Spleen (tissue), 11 donors: ENCODE results near the gene OR52J3. TPM values are rescaled to one million over a fixed set of nuclear protein-coding genes. Genes with fewer than 3 reads are reported as not detected.

Source experiments
- DNase-seq: peaks from one replicate; pipeline ENCODE4 v3.0.0-alpha.2; 2020
- H3K27ac ChIP-seq, 8 donors: fragments of 200-600 bp; sonication (generic) in 7 of 8; 1 replicate in 4 of 8; 2 replicates in 4 of 8; pipeline versions ENCODE4 v1.5.0 to v1.8.0; 2016 to 2021; ENCODE audit warnings: inconsistent platforms in 4 of 8, mild to moderate bottlenecking in 4 of 8, moderate library complexity in 1 of 8
- H3K27me3 ChIP-seq, 7 donors: fragments of 200-600 bp; sonication (generic) in 6 of 7; replicated peaks in 1 of 7; 1 replicate in 4 of 7; 2 replicates in 3 of 7; pipeline versions ENCODE4 v1.5.0 to v1.8.0; 2016 to 2021; ENCODE audit warnings: inconsistent platforms in 3 of 7, mild to moderate bottlenecking in 1 of 7
- H3K36me3 ChIP-seq, 6 donors: fragments of 200-600 bp; sonication (generic) in 5 of 6; 1 replicate in 4 of 6; 2 replicates in 2 of 6; pipeline versions ENCODE4 v1.5.0 to v1.8.0; 2016 to 2021; ENCODE audit warnings: inconsistent platforms in 2 of 6
- H3K4me1 ChIP-seq, 6 donors: fragments of 200-600 bp; sonication (generic) in 5 of 6; 1 replicate in 3 of 6; 2 replicates in 3 of 6; pipeline versions ENCODE4 v1.5.0 to v1.8.0; 2016 to 2021; ENCODE audit warnings: inconsistent platforms in 3 of 6
- H3K4me3 ChIP-seq, 8 donors: fragments of 200-600 bp; sonication (generic) in 7 of 8; 1 replicate in 4 of 8; 2 replicates in 4 of 8; pipeline versions ENCODE4 v1.5.0 to v1.8.0; 2016 to 2021; ENCODE audit warnings: inconsistent platforms in 4 of 8, mild to moderate bottlenecking in 4 of 8, moderate library complexity in 2 of 8
- H3K9me3 ChIP-seq, 8 donors: fragments of 200-600 bp; sonication (generic) in 7 of 8; 1 replicate in 4 of 8; 2 replicates in 4 of 8; pipeline versions ENCODE4 v1.5.0 to v1.8.0; 2016 to 2021; ENCODE audit warnings: inconsistent platforms in 4 of 8
- CTCF ChIP-seq, 11 experiments: fragments of 200-600 bp in 7 of 11; fragments of 450-650 bp in 4 of 11; sonication (generic) in 4 of 11; IDR thresholded peaks in 8 of 11; conservative IDR thresholded peaks in 3 of 11; 1 replicate in 7 of 11; 2 replicates in 4 of 11; pipeline versions ENCODE4 v1.4.0 to v1.8.0; 2016 to 2021; ENCODE audit warnings: antibody characterized with exemption in 11 of 11, inconsistent platforms in 4 of 11, mild to moderate bottlenecking in 1 of 11
- POLR2A ChIP-seq, 3 donors: fragments of 450-650 bp; IDR thresholded peaks; one replicate each; pipeline ENCODE4 v1.5.1; 2017; ENCODE audit warnings: antibody characterized with exemption in 3 of 3, mild to moderate bottlenecking in 1 of 3
- POLR2AphosphoS5 ChIP-seq, 3 donors: sonication (generic); formaldehyde crosslinking; IDR thresholded peaks; one replicate each; pipeline ENCODE4 v1.5.1; 2017; ENCODE audit warnings: antibody characterized with exemption in 3 of 3
- WGBS, 5 donors: extraction: QIAGEN DNeasy Blood & Tissue Kit in 3 of 5; methylation state at CpG; one replicate each; pipeline versions ENCODE4 v1.1.5 to v1.1.7; 2013 to 2018; 5-methylcytosine and 5-hydroxymethylcytosine counted together
- intact Hi-C: fragments of 100-400 bp; cut with DNase I; formaldehyde crosslinking; loops from one replicate; pipeline ENCODE4 v1.15.0; 2023; ENCODE audit warnings: low total_unique reads
- polyA plus RNA-seq, 3 donors: library from polyadenylated mRNA; stranded (reverse); fragments of 200-250 nt; gene quantifications; one replicate each; pipeline ENCODE4 v1.2.1, GENCODE V29; 2013
- total RNA-seq, 7 donors: library from RNA; depleted of rRNA in 3 of 7; stranded (reverse); fragments of >200 nt in 3 of 7; fragmentation: NEBNext Ultra II Directional in 4 of 7; extraction: Animal tissue kit (Norgen Biotek cat#: 25700) in 4 of 7; gene quantifications; one replicate each; pipeline versions ENCODE4 v1.1.0 to v1.2.1, GENCODE V29; 2016 to 2021
- donor health status: healthy with polysubstance abuse.
- donor health status: DM: no; HTN: no; CAD: no; lungs with moderate emphysema.
- donor health status: DM: no; HTN: no; CAD: no.
- donor health status: Bipolar disorder and iron deficiency.
- donor health status: healthy.
- donor health status: DM: no; HTN: no; CAD: no.
- donor health status: DM: yes; HTN: yes; CAD: no.

The OR52J3 gene
- total and polyA plus RNA-seq, 10 donors: not detected

DNA sequence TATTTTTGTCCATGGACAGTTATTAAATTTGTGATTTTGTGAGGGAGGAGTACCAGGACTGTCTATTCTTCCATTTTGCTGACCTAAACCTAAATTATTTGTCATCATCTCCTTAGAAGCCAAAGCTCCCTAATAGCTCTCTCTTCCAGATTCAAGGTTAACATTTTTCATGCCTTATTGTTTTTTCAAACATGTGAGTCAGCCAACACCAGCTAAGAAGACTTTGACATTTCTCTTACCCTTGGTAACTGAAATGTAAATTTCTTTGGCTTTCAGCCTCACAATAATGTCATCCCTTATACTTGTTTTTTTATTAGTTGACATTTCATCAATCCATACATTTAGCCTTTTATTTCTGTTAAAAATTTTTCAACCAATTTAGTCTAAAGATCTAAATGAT is 42.2 kb downstream of the OR52J3 start:
- Histone ChIP-seq H3K4me1 (no peaks in the 10 kb centered on the region), H3K4me3 (no peak overlapping the region), H3K36me3 (no peaks in the 10 kb centered on the region), H3K27ac (no peak overlapping the region), H3K27me3 (no peaks in the 10 kb centered on the region), H3K9me3 (no peaks in the 10 kb centered on the region)
- TF ChIP-seq POLR2A (IDR thresholded peaks at IDR 0.05) (no peak), POLR2AphosphoS5 (IDR thresholded peaks at IDR 0.05) (no peak), CTCF (IDR thresholded peaks at IDR 0.05 in 8 of 11, conservative IDR thresholded peaks at IDR 0.05 in 3 of 11) (no peak)
- intact Hi-C loops: no loop called here
- no peak for DNase-seq

- TF ChIP-seq POLR2A (IDR thresholded peaks at IDR 0.05) (no peak), CTCF (IDR thresholded peaks at IDR 0.05 in 8 of 11, conservative IDR thresholded peaks at IDR 0.05 in 3 of 11) (no peak), POLR2AphosphoS5 (IDR thresholded peaks at IDR 0.05) (no peak)
- Histone ChIP-seq H3K4me1 (no peaks in the 10 kb centered on the region), H3K27ac (no peak overlapping the region), H3K4me3 (no peak overlapping the region), H3K27me3 (no peaks in the 10 kb centered on the region), H3K9me3 (no peaks in the 10 kb centered on the region), H3K36me3 (no peaks in the 10 kb centered on the region)
- WGBS, 5 donors: 88 to 91% (median 89%) methylated on average over 1 of the region's 1 CpG
- no peak for DNase-seq
- intact Hi-C loops: no loop called here
These were observed 44.3 kb downstream of the OR52J3 start for GRCh38 chr11:5090668-5091067.

DNA sequence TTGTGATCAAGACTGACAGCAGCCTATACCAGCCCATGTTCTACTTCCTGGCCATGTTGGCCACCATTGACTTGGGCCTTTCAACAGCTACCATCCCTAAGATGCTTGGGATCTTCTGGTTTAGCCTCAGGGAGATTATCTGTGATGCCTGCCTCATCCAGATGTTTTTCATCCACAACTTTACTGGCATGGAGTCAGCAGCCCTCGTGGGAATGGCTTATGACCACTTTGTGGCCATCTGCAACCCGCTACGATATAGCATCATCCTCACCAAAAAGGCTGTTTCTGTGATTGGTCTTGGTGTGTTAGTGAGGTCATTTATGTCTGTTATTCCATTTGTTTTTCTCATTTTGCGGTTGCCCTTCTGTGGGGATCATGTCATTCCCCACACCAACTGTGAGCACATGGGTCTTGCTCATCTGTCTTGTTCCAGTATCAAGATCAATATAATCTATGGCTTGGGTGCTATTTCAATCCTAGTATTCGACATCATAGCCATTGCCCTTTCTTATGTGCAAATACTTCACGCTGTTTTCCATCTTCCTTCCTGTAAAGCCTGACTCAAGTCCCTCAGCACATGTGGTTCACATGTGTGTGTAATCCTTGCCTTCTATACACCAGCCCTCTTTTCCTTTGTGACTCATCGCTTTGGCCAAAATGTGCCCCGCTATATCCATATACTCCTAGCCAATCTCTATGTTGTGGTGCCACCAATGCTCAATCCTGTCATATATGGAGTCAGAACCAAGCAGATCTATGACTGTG is 46.7 kb downstream of the OR52J3 start:
- Histone ChIP-seq H3K36me3 (no peaks in the 10 kb centered on the region), H3K27me3 (no peaks in the 10 kb centered on the region), H3K4me3 (no peak overlapping the region), H3K4me1 (no peaks in the 10 kb centered on the region), H3K9me3 (no peaks in the 10 kb centered on the region), H3K27ac (no peak overlapping the region)
- no peak for TF ChIP-seq CTCF (IDR thresholded peaks at IDR 0.05 in 8 of 11, conservative IDR thresholded peaks at IDR 0.05 in 3 of 11)
- 79 to 88% (median 84%) methylated on average over 8 of the region's 8 CpGs for WGBS, 5 donors
- intact Hi-C loops: no loop called here
- no peak for DNase-seq

- no peaks in the 10 kb centered on the region for H3K27me3 ChIP-seq
- H3K4me1 ChIP-seq: no peaks in the 10 kb centered on the region
- no peak for DNase-seq
- no peak overlapping the region for H3K4me3 ChIP-seq
- H3K9me3 ChIP-seq: no peaks in the 10 kb centered on the region
- WGBS, 5 donors: 68 to 87% (median 85%) methylated on average over 2 of the region's 2 CpGs
- TF ChIP-seq CTCF (IDR thresholded peaks at IDR 0.05 in 8 of 11, conservative IDR thresholded peaks at IDR 0.05 in 3 of 11) (no peak), POLR2A (IDR thresholded peaks at IDR 0.05) (no peak), POLR2AphosphoS5 (IDR thresholded peaks at IDR 0.05) (no peak)
- H3K27ac ChIP-seq: no peak overlapping the region
- intact Hi-C loops: no loop called here
- no peaks in the 10 kb centered on the region for H3K36me3 ChIP-seq
These were observed 49.7 kb downstream of the OR52J3 start for GRCh38 chr11:5096011-5096410.

Other genes starting within 250 kb of the OR52J3 start
- gene OR52R1, start 242.1 kb upstream of the OR52J3 start, total RNA-seq: not detected
- not detected for gene OR52R1, start 242.1 kb upstream of the OR52J3 start, polyA plus RNA-seq
- gene OR51F2, start 225.2 kb upstream of the OR52J3 start, total RNA-seq: not detected
- not detected for gene OR51F2, start 225.2 kb upstream of the OR52J3 start, polyA plus RNA-seq
- not detected for gene OR51S1, start 197.3 kb upstream of the OR52J3 start, total RNA-seq
- gene OR51S1, start 197.3 kb upstream of the OR52J3 start, polyA plus RNA-seq: not detected
- gene OR51T1, start 164.6 kb upstream of the OR52J3 start, total RNA-seq: not detected
- not detected for gene OR51T1, start 164.6 kb upstream of the OR52J3 start, polyA plus RNA-seq
- gene OR51A7, start 142.7 kb upstream of the OR52J3 start, total RNA-seq: not detected
- gene OR51A7, start 142.7 kb upstream of the OR52J3 start, polyA plus RNA-seq: not detected
- not detected for gene OR51G2, start 127.2 kb upstream of the OR52J3 start, total RNA-seq
- gene OR51G2, start 127.2 kb upstream of the OR52J3 start, polyA plus RNA-seq: not detected
- not detected for gene OR51G1, start 122.2 kb upstream of the OR52J3 start, total RNA-seq
- not detected for gene OR51G1, start 122.2 kb upstream of the OR52J3 start, polyA plus RNA-seq
- gene OR51A4, start 98.9 kb upstream of the OR52J3 start, total RNA-seq: not detected
- gene OR51A4, start 98.9 kb upstream of the OR52J3 start, polyA plus RNA-seq: not detected
- not detected for gene OR51A2, start 90.8 kb upstream of the OR52J3 start, total RNA-seq
- gene OR51A2, start 90.8 kb upstream of the OR52J3 start, polyA plus RNA-seq: not detected
- gene OR51L1, start 51.7 kb upstream of the OR52J3 start, total RNA-seq: not detected
- gene OR51L1, start 51.7 kb upstream of the OR52J3 start, polyA plus RNA-seq: not detected
- gene OR52E2, start 13.1 kb downstream of the OR52J3 start, total RNA-seq: not detected
- gene OR52E2, start 13.1 kb downstream of the OR52J3 start, polyA plus RNA-seq: not detected
- gene OR52E1, start 23.0 kb downstream of the OR52J3 start, total RNA-seq: not detected
- gene OR52E1, start 23.0 kb downstream of the OR52J3 start, polyA plus RNA-seq: not detected
- not detected for gene OR52A5, start 91.8 kb downstream of the OR52J3 start, total RNA-seq
- gene OR52A5, start 91.8 kb downstream of the OR52J3 start, polyA plus RNA-seq: not detected
- not detected for gene OR52A1, start 108.2 kb downstream of the OR52J3 start, total RNA-seq
- not detected for gene OR52A1, start 108.2 kb downstream of the OR52J3 start, polyA plus RNA-seq
- gene OR51V1, start 154.2 kb downstream of the OR52J3 start, total RNA-seq: not detected
- gene OR51V1, start 154.2 kb downstream of the OR52J3 start, polyA plus RNA-seq: not detected
- over 10,000 TPM in 2 of 7 donors, 1,000 to 10,000 TPM in 3, 100 to 1,000 TPM in 2; 465 to 40,257 (median 5,354) TPM for gene HBB, start 180.5 kb downstream of the OR52J3 start, total RNA-seq
- 1,000 to 10,000 TPM in 1 of 3 donors, 100 to 1,000 TPM in 2; 107 to 1,699 (median 207) TPM for gene HBB, start 180.5 kb downstream of the OR52J3 start, polyA plus RNA-seq
- gene HBD, start 188.0 kb downstream of the OR52J3 start, total RNA-seq: 100 to 1,000 TPM in 1 of 7 donors, 10 to 100 TPM in 3, 1 to 10 TPM in 3; 1.5 to 327 (median 20.6) TPM
- 10 to 100 TPM in 1 of 3 donors, 1 to 10 TPM in 2; 1.0 to 12.5 (median 1.5) TPM for gene HBD, start 188.0 kb downstream of the OR52J3 start, polyA plus RNA-seq
- 10 to 100 TPM in 1 of 7 donors, 1 to 10 TPM in 1, not detected in 5; 1.2 to 15.0 TPM for gene HBG1, start 203.3 kb downstream of the OR52J3 start, total RNA-seq
- gene HBG1, start 203.3 kb downstream of the OR52J3 start, polyA plus RNA-seq: under 1 TPM in 1 of 3 donors, not detected in 2; 0.21 TPM
- gene HBG2, start 208.3 kb downstream of the OR52J3 start, total RNA-seq: 10 to 100 TPM in 2 of 7 donors, 1 to 10 TPM in 3, not detected in 2; 1.3 to 19.6 (median 9.1) TPM
- 1 to 10 TPM in 1 of 3 donors, under 1 TPM in 1, not detected in 1; 0.29 to 4.2 TPM for gene HBG2, start 208.3 kb downstream of the OR52J3 start, polyA plus RNA-seq
- 1 to 10 TPM in 1 of 7 donors, under 1 TPM in 1, not detected in 5; 0.64 to 1.8 TPM for gene HBE1, start 223.4 kb downstream of the OR52J3 start, total RNA-seq
- gene HBE1, start 223.4 kb downstream of the OR52J3 start, polyA plus RNA-seq: under 1 TPM; 0.21 to 0.37 (median 0.32) TPM